ENCODE data around the gene ATRX. TPM values are rescaled to one million over a fixed set of nuclear protein-coding genes. Genes with fewer than 3 reads are reported as not detected.

Gene ATRX
- total RNA-seq, 1 experiment from 2014 or later, result 64.0 TPM

GRCh38 chrX:77694491-77694890 lies 91.5 kb downstream of the ATRX start:
- H3K27me3 ChIP-seq (ENCODE audit: low read length), result no peaks in the 10 kb centered on the region
- CTCF ChIA-PET, result no interaction called here
- POLR2A ChIA-PET (ENCODE audit: unreplicated experiment), result interaction anchor here (1.0 kb wide), 1 partner anchor 201 kb away, joined by 6 read pairs; the partner anchor contains the start of gene MAGT1
- no peak overlapping the region for H3K4me3 ChIP-seq (ENCODE audit: low read length)
- no peaks in the 10 kb centered on the region for H3K9me2 ChIP-seq (replicated peaks; ENCODE audit: low read length)
- H3K4me2 ChIP-seq (ENCODE audit: low read length), result no peak overlapping the region
- peaks cover 4% of the 10 kb centered on the region for H3K79me2 ChIP-seq (ENCODE audit: low read length)
- no peak overlapping the region for H2AFZ ChIP-seq (ENCODE audit: low read length)
- no TSS peak for BruUV-seq (replicated peaks)
- H3K9me3 ChIP-seq (ENCODE audit: low read length), result no peaks in the 10 kb centered on the region
- no peaks in the 10 kb centered on the region for H3F3A ChIP-seq (ENCODE audit: low read length, unreplicated experiment)
- no peak overlapping the region for H3K9ac ChIP-seq (ENCODE audit: low read length)
- no peaks in the 10 kb centered on the region for H4K20me1 ChIP-seq (ENCODE audit: low read length)
- no peak for TF ChIP-seq CTCF (conservative IDR thresholded peaks at IDR 0.05; ENCODE audit: low read depth, low read length)
- TF ChIP-seq EZH2 (IDR thresholded peaks at IDR 0.05; ENCODE audit: low read length, unreplicated experiment), result no peak
- no peak for TF ChIP-seq EZH2phosphoT487 (IDR thresholded peaks at IDR 0.05; ENCODE audit: borderline replicate concordance, low read length)
- no peak overlapping the region for H3K27ac ChIP-seq (ENCODE audit: low read length)
- peak; percentile 86 for ATAC-seq
- H3K4me1 ChIP-seq (ENCODE audit: insufficient read depth, low read length), result no peaks in the 10 kb centered on the region
- intact Hi-C loops (cut with micrococcal nuclease), result loop anchor here (1.0 to 5.0 kb wide), 2 partner anchors 26 to 37 kb away; no protein-coding TSS in a partner anchor
- peaks cover 22% of the 10 kb centered on the region for H3K36me3 ChIP-seq (ENCODE audit: low read depth, low read length)
- peak; percentile 2 for DNase-seq

- Histone ChIP-seq H3K4me2 (ENCODE audit: low read length) (no peak overlapping the region), H3K27ac (ENCODE audit: low read length) (no peak overlapping the region), H3K4me3 (ENCODE audit: low read length) (no peak overlapping the region), H2AFZ (ENCODE audit: low read length) (no peak overlapping the region), H3K9me3 (ENCODE audit: low read length) (no peaks in the 10 kb centered on the region), H3K9ac (ENCODE audit: low read length) (no peak overlapping the region), H3K79me2 (ENCODE audit: low read length) (no peaks in the 10 kb centered on the region), H3K9me2 (replicated peaks; ENCODE audit: low read length) (no peaks in the 10 kb centered on the region), H3F3A (ENCODE audit: low read length, unreplicated experiment) (no peaks in the 10 kb centered on the region), H4K20me1 (ENCODE audit: low read length) (no peaks in the 10 kb centered on the region), H3K4me1 (ENCODE audit: insufficient read depth, low read length) (no peaks in the 10 kb centered on the region), H3K27me3 (ENCODE audit: low read length) (no peaks in the 10 kb centered on the region), H3K36me3 (ENCODE audit: low read depth, low read length) (peaks cover 26% of the 10 kb centered on the region)
- ChIA-PET POLR2A (ENCODE audit: unreplicated experiment) (no interaction called here), CTCF (no interaction called here)
- no peak for ATAC-seq
- no peak for DNase-seq
- BruUV-seq (replicated peaks), result no TSS peak
- intact Hi-C loops (cut with micrococcal nuclease), result loop anchor here (5.0 kb wide), 1 partner anchor 36 kb away; no protein-coding TSS in a partner anchor
- TF ChIP-seq EZH2phosphoT487 (IDR thresholded peaks at IDR 0.05; ENCODE audit: borderline replicate concordance, low read length) (no peak), CTCF (conservative IDR thresholded peaks at IDR 0.05; ENCODE audit: low read depth, low read length) (no peak), EZH2 (IDR thresholded peaks at IDR 0.05; ENCODE audit: low read length, unreplicated experiment) (no peak)
Measured at GRCh38 chrX:77693594-77693993, 92.4 kb downstream of the ATRX start.

GRCh38 chrX:77691916-77692315 lies 94.1 kb downstream of the ATRX start:
- H2AFZ ChIP-seq (ENCODE audit: low read length), result no peak overlapping the region
- no peak overlapping the region for H3K4me2 ChIP-seq (ENCODE audit: low read length)
- H3K4me3 ChIP-seq (ENCODE audit: low read length), result no peak overlapping the region
- no peaks in the 10 kb centered on the region for H3K79me2 ChIP-seq (ENCODE audit: low read length)
- no peak overlapping the region for H3K9ac ChIP-seq (ENCODE audit: low read length)
- peaks cover 18% of the 10 kb centered on the region for H3K36me3 ChIP-seq (ENCODE audit: low read depth, low read length)
- no peaks in the 10 kb centered on the region for H3K9me2 ChIP-seq (replicated peaks; ENCODE audit: low read length)
- no peaks in the 10 kb centered on the region for H3K4me1 ChIP-seq (ENCODE audit: insufficient read depth, low read length)
- TF ChIP-seq CTCF (conservative IDR thresholded peaks at IDR 0.05; ENCODE audit: low read depth, low read length) (no peak), EZH2 (IDR thresholded peaks at IDR 0.05; ENCODE audit: low read length, unreplicated experiment) (no peak), EZH2phosphoT487 (IDR thresholded peaks at IDR 0.05; ENCODE audit: borderline replicate concordance, low read length) (no peak)
- H3K9me3 ChIP-seq (ENCODE audit: low read length), result no peaks in the 10 kb centered on the region
- intact Hi-C loops (cut with micrococcal nuclease), result loop anchor here (5.0 kb wide), 1 partner anchor 35 kb away; no protein-coding TSS in a partner anchor
- BruUV-seq (replicated peaks), result no TSS peak
- no peaks in the 10 kb centered on the region for H3F3A ChIP-seq (ENCODE audit: low read length, unreplicated experiment)
- DNase-seq, result no peak
- no peaks in the 10 kb centered on the region for H3K27me3 ChIP-seq (ENCODE audit: low read length)
- ATAC-seq, result no peak
- ChIA-PET CTCF (no interaction called here), POLR2A (ENCODE audit: unreplicated experiment) (no interaction called here)
- no peak overlapping the region for H3K27ac ChIP-seq (ENCODE audit: low read length)
- H4K20me1 ChIP-seq (ENCODE audit: low read length), result no peaks in the 10 kb centered on the region

Measured in PC-3 (cell line).